ENCODE results near the gene RPTOR.

The RPTOR gene

GRCh38 chr17:80996422-80997305, 452.0 kb downstream of the RPTOR start:
- no peak for DNase-seq

GRCh38 chr17:80997424-80998117, 452.9 kb downstream of the RPTOR start:
- no peak for DNase-seq

- no peak for DNase-seq
Observed at GRCh38 chr17:80998118-80998747, 453.6 kb downstream of the RPTOR start.

GRCh38 chr17:80998748-80999535, 454.3 kb downstream of the RPTOR start:
- no peak for DNase-seq

- DNase-seq, result no peak
Observed at GRCh38 chr17:80999536-81000333, 455.1 kb downstream of the RPTOR start.

- DNase-seq, result no peak
Observed at GRCh38 chr17:81000334-81000630, 455.6 kb downstream of the RPTOR start.

- DNase-seq, result no peak
Observed at GRCh38 chr17:81000631-81001357, 456.2 kb downstream of the RPTOR start.

- DNase-seq, result no peak
Observed at GRCh38 chr17:81002013-81002384, 457.4 kb downstream of the RPTOR start.

GRCh38 chr17:81002409-81003361, 458.0 kb downstream of the RPTOR start:
- peak; percentile 90 for DNase-seq

GRCh38 chr17:81003711-81004475, 459.3 kb downstream of the RPTOR start:
- DNase-seq, result peak; percentile 46

GRCh38 chr17:81006891-81007290, 462.3 kb downstream of the RPTOR start:
- no peak for DNase-seq

- DNase-seq, result no peak
Observed at GRCh38 chr17:81008140-81008539, 463.5 kb downstream of the RPTOR start.

GRCh38 chr17:81009136-81009535, 464.5 kb downstream of the RPTOR start:
- DNase-seq, result no peak

- no peak for DNase-seq
Observed at GRCh38 chr17:81010935-81011334, 466.3 kb downstream of the RPTOR start.

GRCh38 chr17:81011951-81012350, 467.3 kb downstream of the RPTOR start:
- no peak for DNase-seq

- DNase-seq, result no peak
Observed at GRCh38 chr17:81012574-81013447, 468.2 kb downstream of the RPTOR start.

- DNase-seq, result no peak
Observed at GRCh38 chr17:81013642-81014041, 469.0 kb downstream of the RPTOR start.

- DNase-seq, result no peak
Observed at GRCh38 chr17:81015136-81015535, 470.5 kb downstream of the RPTOR start.

Data from hematopoietic multipotent progenitor cell treated with erythropoietin and hydrocortisone succinate and interleukin-3 and kit ligand, for 6 days (in vitro differentiated cells).